Measurements from ENCODE around the gene IFI35.
A peak's percentile ranks its signal among the peaks of the same experiment; 100 is the strongest.
"Not testable (repeated sequence)": the region's sequence is repeated elsewhere in the genome, so short reads cannot be mapped to it uniquely, and the experiment has no call there.

IFI35 gene

DNA sequence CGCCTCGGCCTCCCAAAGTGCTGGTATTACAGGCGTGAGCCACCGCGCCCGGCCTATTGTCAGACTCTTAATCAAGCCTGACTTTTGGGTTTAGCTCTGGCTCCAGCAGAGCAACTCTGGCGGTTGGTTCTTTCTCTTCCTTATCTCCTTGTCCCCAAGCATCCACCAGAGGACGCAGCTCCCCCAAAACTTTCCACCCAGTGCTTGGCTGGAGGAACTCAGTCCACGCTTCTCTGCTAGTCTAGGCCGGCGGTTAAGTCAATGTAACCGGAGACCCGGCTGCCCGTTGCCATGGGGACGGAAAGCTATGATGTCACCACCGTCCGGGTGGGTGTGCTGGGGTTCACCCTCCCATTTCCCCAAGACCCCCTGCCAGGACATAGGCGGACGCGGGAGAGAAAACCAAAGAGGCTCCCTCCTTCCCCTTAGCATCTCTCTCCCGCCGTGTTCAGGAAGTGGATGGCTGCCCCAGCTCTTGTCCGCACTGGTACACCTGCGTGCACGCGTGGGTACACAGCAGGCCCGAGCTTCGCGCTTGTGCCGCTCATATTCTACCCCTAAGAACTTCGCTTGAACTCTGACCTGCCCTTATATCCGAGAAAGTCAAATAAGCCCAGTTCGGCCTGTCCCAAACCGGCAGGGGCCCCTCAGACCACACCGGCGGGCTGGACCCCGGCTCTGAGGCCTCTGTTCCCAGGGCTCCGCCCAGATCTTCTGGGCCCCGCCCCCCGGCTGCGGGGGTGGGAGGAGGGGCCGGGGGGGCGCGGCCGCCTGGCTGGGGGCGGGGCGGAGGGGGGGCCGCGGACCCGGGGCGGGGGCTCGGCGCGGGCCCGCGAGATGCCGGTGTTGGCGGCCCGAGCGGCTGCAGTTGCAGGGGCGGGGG, 18.1 kb downstream of the IFI35 start, which contains the start of gene RND2:
Gene RND2, plus strand, starts transcription at position 825 of the 883 bp plus-strand sequence. CDS start 117 bp downstream, outside the sequence.
- peak; percentile 82 for DNase-seq

GRCh38 chr17:43025290-43025657, 18.7 kb downstream of the IFI35 start:
- DNase-seq: no peak

DNA sequence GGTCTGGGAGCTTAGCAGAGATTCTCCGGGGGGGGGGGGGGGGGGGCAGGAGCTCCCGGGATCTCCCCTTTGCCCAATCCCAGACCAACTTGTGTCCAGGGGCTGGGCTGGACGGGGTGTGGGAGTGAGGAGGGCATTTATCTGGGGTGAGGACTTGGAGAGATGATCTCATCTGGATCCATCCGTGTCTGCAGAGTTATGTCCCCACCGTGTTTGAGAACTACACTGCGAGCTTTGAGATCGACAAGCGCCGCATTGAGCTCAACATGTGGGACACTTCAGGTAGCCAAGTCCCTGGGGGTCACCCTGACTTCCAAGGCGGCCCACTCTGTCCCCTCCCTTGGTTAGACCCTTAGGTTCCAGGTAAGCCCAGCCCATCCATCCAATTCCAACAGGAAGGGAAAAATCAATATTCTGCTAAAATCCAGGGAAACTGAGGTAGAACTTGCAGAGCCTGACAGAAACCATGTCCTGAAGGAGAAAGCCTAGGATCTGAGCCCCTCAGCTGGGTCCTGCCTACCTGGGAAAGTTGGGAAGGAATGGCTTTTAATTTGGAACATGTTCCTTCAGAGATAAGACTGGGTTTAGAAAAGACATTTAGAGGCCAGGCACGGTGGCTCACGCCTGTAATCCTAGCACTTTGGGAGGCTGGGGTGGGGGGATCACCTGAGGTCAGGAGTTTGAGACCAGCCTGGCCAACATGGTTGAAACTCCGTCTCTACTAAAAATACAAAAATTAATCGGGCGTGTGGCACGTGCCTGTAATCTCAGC, 19.4 kb downstream of the IFI35 start:
- DNase-seq: no peak

DNA sequence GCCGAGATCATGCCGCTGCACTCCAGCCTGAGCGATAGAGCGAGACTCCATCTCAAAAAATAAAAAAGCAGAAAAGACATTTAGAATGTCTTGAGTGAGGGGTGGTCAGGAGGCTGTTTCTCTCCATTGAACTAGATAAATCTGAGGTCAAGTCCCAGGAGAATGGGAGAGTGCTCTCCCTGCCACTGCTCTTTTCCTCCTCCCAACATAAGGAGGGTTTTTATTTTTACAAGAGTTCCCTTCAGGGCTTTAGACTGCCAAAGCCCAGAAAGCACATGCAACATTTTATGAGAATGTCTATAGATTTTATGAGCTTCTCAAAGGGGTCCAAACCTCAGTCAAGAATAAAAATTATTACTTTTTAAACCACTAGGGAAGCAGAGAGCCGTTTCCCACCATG, 20.0 kb downstream of the IFI35 start:
- DNase-seq: no peak

DNA sequence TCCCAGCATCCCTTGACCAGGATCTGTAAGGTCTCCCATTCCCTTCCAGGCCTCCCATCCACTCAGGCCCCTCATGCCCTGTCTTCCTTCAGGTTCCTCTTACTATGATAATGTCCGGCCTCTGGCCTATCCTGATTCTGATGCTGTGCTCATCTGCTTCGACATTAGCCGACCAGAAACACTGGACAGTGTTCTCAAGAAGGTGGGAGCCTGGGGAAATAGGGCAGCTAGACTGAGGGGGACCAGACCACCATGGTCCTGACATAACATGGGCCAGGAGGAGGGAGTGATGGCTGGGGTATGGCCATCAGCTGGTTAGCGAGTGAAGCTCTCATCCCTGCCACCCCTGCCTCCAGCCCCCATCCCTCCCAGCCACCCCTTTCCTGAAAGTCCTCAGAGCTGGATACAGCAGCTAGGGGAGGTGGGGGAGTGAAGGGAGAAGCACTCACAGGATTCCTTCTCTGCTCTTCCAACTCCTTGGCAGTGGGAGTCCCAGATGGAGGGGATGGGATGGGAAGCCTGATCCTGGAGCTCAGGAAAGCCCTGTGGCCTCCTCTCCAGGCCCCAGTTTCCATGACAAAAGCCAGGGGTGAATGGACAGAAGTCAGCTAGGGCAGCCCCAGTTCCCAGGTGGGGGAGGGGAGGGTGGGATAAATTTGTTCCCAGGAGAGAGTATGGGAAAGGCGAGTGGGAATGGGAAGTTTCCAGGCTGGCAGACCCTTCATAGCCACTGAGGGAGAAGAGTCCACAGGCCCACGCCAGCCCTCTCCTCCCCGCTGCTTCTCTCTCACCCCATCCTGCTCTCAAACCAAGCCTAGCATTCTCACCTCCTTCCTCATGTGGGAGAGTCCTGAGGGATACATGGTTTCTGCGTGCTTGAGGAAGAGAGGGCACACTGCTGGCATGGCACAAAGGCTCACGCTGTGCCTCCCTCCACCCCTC, 20.8 kb downstream of the IFI35 start:
- no peak for DNase-seq

DNA sequence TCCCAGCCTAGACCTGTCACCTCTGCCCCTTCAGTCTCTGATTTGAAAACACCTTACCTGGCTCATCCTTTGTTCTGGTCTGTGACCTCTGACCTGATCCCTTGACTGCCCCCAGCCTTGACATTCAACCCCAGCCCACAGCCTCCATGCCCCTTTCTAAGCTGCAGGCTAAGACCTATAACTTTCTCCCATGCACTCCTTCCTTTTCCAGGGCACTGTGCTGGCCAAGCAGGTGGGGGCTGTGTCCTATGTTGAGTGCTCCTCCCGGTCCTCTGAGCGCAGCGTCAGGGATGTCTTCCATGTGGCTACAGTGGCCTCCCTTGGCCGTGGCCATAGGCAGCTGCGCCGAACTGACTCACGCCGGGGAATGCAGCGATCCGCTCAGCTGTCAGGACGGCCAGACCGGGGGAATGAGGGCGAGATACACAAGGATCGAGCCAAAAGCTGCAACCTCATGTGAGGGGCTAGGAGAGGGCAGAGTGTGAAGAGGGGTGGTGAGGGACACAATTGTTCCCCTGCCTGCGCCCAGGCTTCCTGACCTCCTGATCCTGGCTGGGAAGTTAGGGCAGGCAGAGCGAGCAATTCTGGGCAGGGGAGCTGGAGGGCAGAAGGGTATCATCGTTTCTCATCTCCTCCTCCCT, 21.8 kb downstream of the IFI35 start:
- DNase-seq: no peak

DNA sequence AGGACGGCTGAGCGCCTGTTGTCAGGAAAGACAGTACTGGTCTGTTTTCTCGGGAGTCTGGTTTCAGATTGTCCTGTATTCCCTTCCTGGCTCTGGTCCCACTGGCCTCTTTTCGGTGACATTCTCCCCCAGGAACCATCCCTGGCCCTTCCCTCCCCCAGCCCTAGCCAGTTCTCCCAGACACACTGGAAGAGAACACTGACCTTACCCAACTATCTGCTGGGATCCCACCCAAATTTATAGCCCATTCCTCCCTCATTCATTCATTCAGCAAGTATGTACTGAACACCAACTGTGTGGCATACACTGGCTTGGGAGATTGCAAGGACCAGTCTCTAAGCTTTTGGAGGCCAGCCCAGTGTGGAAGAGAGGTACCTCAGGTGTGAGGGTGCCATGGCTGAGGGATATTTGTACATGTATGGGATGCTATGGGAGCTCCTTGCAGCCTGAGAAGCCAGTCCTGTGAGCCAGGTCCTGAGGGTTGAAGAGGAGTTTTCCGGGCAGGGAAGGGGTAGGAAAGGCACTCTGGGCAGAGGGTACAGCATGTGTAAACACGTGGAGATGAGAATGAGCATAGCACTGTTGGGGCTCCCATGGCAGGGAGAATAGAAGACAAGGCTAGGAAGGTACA, 23.7 kb downstream of the IFI35 start:
- no peak for DNase-seq

GRCh38 chr17:43031666-43032065, 25.1 kb downstream of the IFI35 start:
- no peak for DNase-seq

DNA sequence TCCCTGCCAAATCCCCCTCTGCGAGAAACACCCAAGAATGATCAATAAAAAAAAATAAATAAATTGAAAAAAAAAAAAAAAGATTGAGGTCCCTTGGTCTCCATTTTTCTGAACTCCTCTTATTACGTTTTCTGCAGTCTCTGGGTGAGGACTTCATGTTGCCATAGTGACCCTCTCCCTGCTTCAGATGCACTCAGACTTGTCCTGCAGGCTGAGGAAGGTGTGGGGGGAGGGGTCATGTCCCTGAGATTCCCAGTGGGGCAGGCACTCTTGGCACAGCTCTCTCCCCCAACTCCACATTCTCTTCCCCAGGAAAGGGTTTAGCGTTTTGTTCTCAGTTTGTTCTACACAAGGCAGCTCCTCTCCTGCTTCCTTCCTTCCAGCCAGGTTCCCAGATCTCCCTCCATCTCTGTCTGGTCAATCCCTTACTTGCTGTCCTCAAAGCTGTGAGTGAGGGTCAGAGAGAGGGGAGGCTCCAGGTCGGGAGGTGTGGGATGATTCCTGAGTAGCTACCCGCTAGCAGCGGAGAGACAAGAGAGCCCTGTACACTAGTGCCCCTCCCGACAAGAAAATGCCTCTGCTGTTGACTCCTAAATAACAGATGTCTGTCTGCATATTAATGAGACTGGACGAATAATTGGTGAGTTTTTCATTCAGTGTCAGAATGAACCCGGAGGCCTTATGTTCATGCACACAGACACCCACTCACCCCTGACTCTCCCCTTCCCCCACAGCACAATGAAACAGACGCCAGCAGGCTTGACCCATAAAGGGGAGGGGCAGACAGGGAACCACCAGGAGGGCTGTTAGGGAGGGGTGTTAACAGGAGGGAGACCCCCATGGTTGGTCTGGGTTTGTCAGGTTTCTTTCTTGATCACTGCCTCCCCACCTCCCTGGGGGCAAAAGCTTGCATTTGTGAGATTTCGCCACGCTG, 27.6 kb downstream of the IFI35 start:
- DNase-seq: peak; percentile 46

GRCh38 chr17:43034894-43035293, 28.3 kb downstream of the IFI35 start:
- DNase-seq: no peak

- DNase-seq: no peak
These were observed 33.1 kb downstream of the IFI35 start for GRCh38 chr17:43039646-43040045.

DNA sequence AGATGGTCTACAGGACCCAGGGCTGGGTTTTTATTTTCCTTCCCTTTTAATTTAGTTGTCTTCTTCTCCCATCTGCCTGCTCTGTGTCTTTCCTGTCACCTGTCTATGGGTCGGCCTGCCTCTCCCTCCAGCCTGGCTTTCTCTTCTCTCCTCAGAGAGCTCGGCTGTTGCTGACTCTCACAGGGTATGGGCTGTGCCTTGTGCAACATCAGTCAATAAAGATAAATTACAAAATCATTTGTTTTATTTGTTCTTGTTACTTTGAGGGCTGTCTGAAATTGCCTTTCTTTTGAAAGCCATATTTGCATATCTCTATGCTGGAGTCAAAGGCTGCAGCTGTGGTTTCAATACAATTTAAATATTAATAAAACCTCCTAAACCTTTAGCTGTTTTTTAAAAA, 34.1 kb downstream of the IFI35 start:
- no peak for DNase-seq

DNA sequence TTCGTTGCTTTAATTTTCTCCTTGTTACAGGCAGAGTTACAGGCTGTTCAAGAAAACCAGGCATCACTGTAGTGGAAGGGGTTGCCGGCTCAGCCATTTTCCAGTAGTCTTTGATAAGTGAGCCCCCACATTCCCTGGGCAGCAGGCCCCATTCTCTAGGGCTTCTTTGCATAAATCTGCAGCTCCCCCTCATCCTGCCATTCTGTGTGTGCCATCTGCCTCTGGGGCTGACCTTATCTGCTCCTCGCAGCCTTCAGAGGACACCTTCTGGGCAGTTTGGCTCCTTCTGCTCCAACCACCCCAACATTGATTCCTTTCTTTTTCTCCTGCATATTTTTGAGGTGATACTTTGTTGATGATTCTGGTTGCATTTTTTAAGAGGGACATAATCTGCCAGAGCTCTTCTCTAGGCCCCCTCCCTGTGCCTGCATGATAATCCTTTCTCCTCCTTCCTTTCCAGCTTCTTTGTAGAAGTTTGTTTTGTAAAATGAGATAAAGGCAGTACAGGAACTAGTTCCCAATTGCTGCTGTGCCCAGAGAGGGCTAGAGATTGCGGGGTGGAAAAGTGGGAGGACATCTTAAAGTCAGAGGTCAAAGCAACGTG, 35.5 kb downstream of the IFI35 start:
- no peak for DNase-seq

GRCh38 chr17:43043307-43043706, 36.7 kb downstream of the IFI35 start:
- DNase-seq: no peak

- DNase-seq: no peak
These were observed 37.4 kb downstream of the IFI35 start for GRCh38 chr17:43044024-43044423.

DNA sequence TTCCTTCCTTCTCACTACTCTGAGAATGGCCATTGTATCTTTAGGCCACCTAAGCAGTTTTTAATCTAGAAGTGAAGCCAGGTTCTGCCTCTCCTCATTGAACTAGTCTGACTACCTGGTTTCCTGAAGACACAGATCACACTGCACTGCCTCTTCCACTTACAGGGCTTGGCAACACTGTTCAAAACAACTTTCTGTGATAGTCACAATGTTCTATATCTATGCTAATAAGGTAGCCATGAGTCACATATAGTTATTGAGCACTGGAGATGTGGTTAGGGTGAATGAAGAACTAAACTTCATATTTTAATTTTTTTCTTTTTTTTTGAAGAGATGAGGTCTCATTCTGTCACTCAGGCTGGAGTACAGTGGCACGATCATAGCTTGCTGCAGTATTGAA, 45.4 kb downstream of the IFI35 start:
- DNase-seq: no peak

DNA sequence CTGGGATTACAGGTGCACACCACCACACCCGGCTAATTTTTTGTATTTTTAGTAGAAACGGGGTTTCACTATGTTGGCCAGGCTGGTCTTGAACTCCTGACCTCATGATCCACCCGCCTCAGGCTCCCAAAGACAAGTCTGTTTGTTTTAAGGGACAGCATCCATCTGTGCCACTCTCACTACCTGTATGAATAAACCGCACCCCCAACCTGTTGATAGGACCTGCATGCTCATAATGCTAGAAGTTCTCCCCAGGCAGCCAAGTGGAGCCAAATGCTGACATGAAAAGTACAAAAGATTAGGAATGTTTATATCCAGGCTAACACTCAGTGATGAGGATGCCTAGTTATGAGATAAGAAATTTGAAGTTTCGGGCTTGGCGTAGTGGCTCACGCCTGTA, 46.4 kb downstream of the IFI35 start:
- not testable (repeated sequence) for DNase-seq

DNA sequence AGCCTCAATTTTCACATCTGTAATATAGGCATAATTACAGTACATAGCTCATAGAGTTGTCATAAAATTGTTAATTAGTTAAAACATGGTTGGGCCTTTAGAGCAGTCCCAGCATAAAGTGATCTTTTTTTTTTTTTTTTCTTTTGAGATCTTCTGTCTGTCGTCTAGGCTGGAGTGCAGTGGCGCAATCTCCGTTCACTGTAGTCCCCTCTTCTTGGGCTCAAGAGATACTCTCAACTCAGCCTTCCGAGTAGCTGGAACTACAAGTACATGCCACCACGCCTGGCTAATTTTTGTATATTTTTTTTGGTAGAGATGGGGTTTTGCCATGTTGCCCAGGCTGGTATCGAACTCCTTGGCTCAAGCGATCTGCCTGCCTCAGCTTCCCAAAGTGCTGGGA, 49.5 kb downstream of the IFI35 start:
- DNase-seq: no peak

DNA sequence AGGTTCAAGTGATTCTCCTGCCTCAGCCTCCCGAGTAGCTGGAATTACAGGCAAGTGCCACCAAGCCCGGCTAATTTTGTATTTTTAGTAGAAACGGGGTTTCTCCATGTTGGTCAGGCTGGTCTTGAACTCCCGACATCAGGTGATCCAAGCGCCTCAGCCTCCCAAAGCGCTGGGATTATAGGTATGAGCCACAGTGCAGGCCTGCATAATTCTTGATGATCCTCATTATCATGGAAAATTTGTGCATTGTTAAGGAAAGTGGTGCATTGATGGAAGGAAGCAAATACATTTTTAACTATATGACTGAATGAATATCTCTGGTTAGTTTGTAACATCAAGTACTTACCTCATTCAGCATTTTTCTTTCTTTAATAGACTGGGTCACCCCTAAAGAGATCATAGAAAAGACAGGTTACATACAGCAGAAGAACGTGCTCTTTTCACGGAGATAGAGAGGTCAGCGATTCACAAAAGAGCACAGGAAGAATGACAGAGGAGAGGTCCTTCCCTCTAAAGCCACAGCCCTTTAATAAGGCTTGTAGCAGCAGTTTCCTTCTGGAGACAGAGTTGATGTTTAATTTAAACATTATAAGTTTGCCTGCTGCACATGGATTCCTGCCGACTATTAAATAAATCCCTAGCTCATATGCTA, 56.5 kb downstream of the IFI35 start:
- no peak for DNase-seq

Data from NCI-H510A treated with DMSO at 0.1 percent for 48 hours (cell line).